Stimulated activated CD4-positive, alpha-beta T cell treated with anti-CD3 and anti-CD28 coated beads, TNF-alpha, amount 100 ng/mL, for 24 hours (primary cell): ENCODE measurements around the gene LRP8.
"Not testable (repeated sequence)": the region's sequence is repeated elsewhere in the genome, so short reads cannot be mapped to it uniquely, and the experiment has no call there.

Source experiments
- DNase-seq, 3 experiments: peaks; one replicate each; pipeline ENCODE4 v3.0.0-alpha.2; 2020; ENCODE audit warnings: low read depth in 3 of 3

LRP8 gene

GRCh38 chr1:53210954-53211353 is 116.9 kb downstream of the LRP8 start:
- no peak for DNase-seq

DNA sequence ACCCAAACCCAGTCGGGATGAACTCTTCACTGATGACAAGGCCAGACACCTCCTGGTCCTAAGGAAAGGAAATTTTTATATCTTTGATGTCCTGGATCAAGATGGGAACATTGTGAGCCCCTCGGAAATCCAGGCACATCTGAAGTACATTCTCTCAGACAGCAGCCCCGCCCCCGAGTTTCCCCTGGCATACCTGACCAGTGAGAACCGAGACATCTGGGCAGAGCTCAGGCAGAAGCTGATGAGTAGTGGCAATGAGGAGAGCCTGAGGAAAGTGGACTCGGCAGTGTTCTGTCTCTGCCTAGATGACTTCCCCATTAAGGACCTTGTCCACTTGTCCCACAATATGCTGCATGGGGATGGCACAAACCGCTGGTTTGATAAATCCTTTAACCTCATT is 117.5 kb downstream of the LRP8 start:
- no peak for DNase-seq

GRCh38 chr1:53207726-53208125 is 120.1 kb downstream of the LRP8 start:
- no peak for DNase-seq

- no peak for DNase-seq
Observed at GRCh38 chr1:53206735-53207379, 121.0 kb downstream of the LRP8 start.

DNA sequence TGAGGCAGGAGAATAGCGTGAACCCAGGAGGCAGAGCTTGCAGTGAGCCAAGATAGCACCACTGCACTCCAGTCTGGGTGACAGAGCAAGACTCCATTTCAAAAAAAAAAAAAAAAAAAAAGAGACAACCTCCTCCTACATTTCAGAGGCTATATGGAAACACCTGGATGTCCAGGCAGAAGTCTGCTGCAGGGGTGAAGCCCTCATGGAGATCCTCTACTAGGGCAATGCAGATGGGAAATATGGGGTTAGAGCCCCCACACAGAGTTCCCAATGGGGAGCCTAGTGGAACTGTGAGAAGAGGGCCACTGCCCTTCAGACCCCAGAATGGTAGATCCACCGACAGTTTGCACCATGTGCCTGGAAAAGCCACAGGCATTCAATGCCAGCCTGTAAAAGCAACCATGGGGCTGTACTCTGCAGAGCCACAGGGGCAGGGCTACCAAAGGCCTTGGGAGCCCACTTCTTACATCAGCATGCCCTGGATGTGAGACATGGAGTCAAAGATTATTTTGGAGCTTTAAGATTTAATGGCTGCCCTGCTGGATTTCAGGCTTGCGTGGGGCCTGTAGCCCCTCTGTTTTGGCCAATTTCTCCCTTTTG is 121.7 kb downstream of the LRP8 start:
- DNase-seq, result not testable (repeated sequence)

DNA sequence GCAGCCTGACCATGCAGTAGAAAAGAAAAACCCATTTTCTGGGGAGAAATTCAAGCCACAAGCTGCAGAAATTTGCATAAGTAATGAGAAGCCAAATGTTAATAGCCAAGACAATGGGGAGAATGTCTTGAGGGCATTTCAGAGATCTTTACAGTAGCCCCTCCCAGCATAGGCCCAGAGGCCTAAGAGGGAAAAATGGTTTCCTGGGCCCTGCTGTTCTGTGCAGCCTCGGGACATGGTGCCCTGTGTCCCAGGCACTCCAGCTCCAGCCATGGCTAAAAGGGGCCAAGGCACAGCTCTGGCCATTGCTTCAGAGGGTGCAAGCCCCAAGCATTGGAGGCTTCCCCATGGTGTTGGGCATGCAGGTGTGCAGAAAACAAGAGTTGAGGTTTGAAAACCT is 122.4 kb downstream of the LRP8 start:
- not testable (repeated sequence) for DNase-seq

GRCh38 chr1:53203466-53203865 is 124.4 kb downstream of the LRP8 start:
- DNase-seq, result no peak

GRCh38 chr1:53198241-53198651 is 129.6 kb downstream of the LRP8 start:
- DNase-seq, result no peak

GRCh38 chr1:53197291-53198200 is 130.3 kb downstream of the LRP8 start:
- DNase-seq, result no peak

- DNase-seq, result peak; percentile 79 to 92 (median 82)
Observed at GRCh38 chr1:53196485-53197290, 131.2 kb downstream of the LRP8 start, which contains the start of gene CPT2. TSS of gene CPT2 (plus strand) at chr1:53196824. CDS start at chr1:53196944, 120 bp downstream.

- DNase-seq, result no peak
Observed at GRCh38 chr1:53196017-53196484, 131.8 kb downstream of the LRP8 start.

GRCh38 chr1:53195246-53196016 is 132.4 kb downstream of the LRP8 start:
- no peak for DNase-seq
